NCI-H2227 (cell line): ENCODE measurements around the gene PSMD7.
A peak's percentile ranks its signal among the peaks of the same experiment; 100 is the strongest.
"Not testable (repeated sequence)": the region's sequence is repeated elsewhere in the genome, so short reads cannot be mapped to it uniquely, and the experiment has no call there.

Experiments
- DNase-seq: peaks from one replicate; lab custom pipeline; 2025; ENCODE audit not compliant: unreplicated experiment; lab: John Stamatoyannopoulos, UW

PSMD7 gene

GRCh38 chr16:74296104-74296431 lies 546 bp upstream of the PSMD7 start:
- DNase-seq, result no peak

GRCh38 chr16:74297145-74297665 lies 591 bp downstream of the PSMD7 start:
- peak; percentile 29 for DNase-seq

- DNase-seq, result no peak
Measured at GRCh38 chr16:74298104-74298503, 1.5 kb downstream of the PSMD7 start.

GRCh38 chr16:74302341-74302740 lies 5.7 kb downstream of the PSMD7 start:
- no peak for DNase-seq

GRCh38 chr16:74304164-74304834 lies 7.7 kb downstream of the PSMD7 start:
- no peak for DNase-seq

GRCh38 chr16:74304835-74305176 lies 8.2 kb downstream of the PSMD7 start:
- no peak for DNase-seq

- no peak for DNase-seq
Measured at GRCh38 chr16:74305281-74305680, 8.7 kb downstream of the PSMD7 start.

- no peak for DNase-seq
Measured at GRCh38 chr16:74305978-74306784, 9.6 kb downstream of the PSMD7 start.

- no peak for DNase-seq
Measured at GRCh38 chr16:74307383-74307782, 10.8 kb downstream of the PSMD7 start.

- DNase-seq, result peak; percentile 51
Measured at GRCh38 chr16:74309789-74310781, 13.5 kb downstream of the PSMD7 start.

- DNase-seq, result no peak
Measured at GRCh38 chr16:74315059-74315458, 18.4 kb downstream of the PSMD7 start.

GRCh38 chr16:74320707-74321106 lies 24.1 kb downstream of the PSMD7 start:
- DNase-seq, result peak; percentile 70

GRCh38 chr16:74321356-74321755 lies 24.7 kb downstream of the PSMD7 start:
- no peak for DNase-seq

GRCh38 chr16:74322301-74322710 lies 25.7 kb downstream of the PSMD7 start:
- DNase-seq, result no peak

GRCh38 chr16:74324777-74325176 lies 28.2 kb downstream of the PSMD7 start:
- DNase-seq, result not testable (repeated sequence)

GRCh38 chr16:74325641-74326040 lies 29.0 kb downstream of the PSMD7 start:
- no peak for DNase-seq

- DNase-seq, result not testable (repeated sequence)
Measured at GRCh38 chr16:74328346-74328745, 31.7 kb downstream of the PSMD7 start.

- DNase-seq, result peak; percentile 3
Measured at GRCh38 chr16:74332469-74332868, 35.9 kb downstream of the PSMD7 start.

- DNase-seq, result not testable (repeated sequence)
Measured at GRCh38 chr16:74337506-74337905, 40.9 kb downstream of the PSMD7 start.

- DNase-seq, result not testable (repeated sequence)
Measured at GRCh38 chr16:74339226-74339625, 42.6 kb downstream of the PSMD7 start.

GRCh38 chr16:74353038-74353437 lies 56.4 kb downstream of the PSMD7 start:
- DNase-seq, result not testable (repeated sequence)
